RWPE2 (cell line): ENCODE measurements around the gene DCAF10.
A peak's percentile ranks its signal among the peaks of the same experiment; 100 is the strongest.
"Not testable (repeated sequence)": the region's sequence is repeated elsewhere in the genome, so short reads cannot be mapped to it uniquely, and the experiment has no call there.

Experiments used
- ATAC-seq: fragments of 200-7000 bp; cut with Tn5 transposase; 3 replicates; pipeline ENCODE4 v1.9.1; 2021; ENCODE audit warnings: low read depth
- DNase-seq: peaks from one replicate; pipeline ENCODE4 v3.0.0-alpha.2; 2020; ENCODE audit warnings: low spot score
- H3K27ac ChIP-seq: fragments of 450-650 bp; 2 replicates; pipeline ENCODE4 v1.5.1; 2017; ENCODE audit warnings: mild to moderate bottlenecking; ENCODE audit not compliant: poor library complexity, severe bottlenecking
- H3K27me3 ChIP-seq: fragments of 250-450 bp; sonication (Bioruptor Pico); 2 replicates; pipeline ENCODE4 v1.5.1; 2021; ENCODE audit warnings: mild to moderate bottlenecking, moderate library complexity; ENCODE audit not compliant: insufficient read depth, poor library complexity, severe bottlenecking
- H3K36me3 ChIP-seq: fragments of 250-450 bp; sonication (Bioruptor Pico); 2 replicates; pipeline ENCODE4 v1.5.1; 2020; ENCODE audit warnings: low read depth, mild to moderate bottlenecking, moderate library complexity
- H3K4me1 ChIP-seq: fragments of 250-450 bp; sonication (Bioruptor Pico); 2 replicates; pipeline ENCODE4 v1.5.1; 2021; ENCODE audit warnings: mild to moderate bottlenecking, moderate library complexity; ENCODE audit not compliant: insufficient read depth, poor library complexity, severe bottlenecking
- H3K4me3 ChIP-seq: fragments of 250-450 bp; sonication (Bioruptor Pico); 2 replicates; pipeline ENCODE4 v1.5.1; 2021; ENCODE audit warnings: mild to moderate bottlenecking, moderate library complexity; ENCODE audit not compliant: severe bottlenecking
- H3K9me3 ChIP-seq: fragments of 250-450 bp; sonication (Bioruptor Pico); 2 replicates; pipeline ENCODE4 v1.5.1; 2021; ENCODE audit warnings: mild to moderate bottlenecking, moderate library complexity; ENCODE audit not compliant: severe bottlenecking
- TF ChIP-seq, protein P1 (sequence below): fragments of 450-650 bp; IDR thresholded peaks from one replicate; pipeline ENCODE4 v1.5.1; 2017; ENCODE audit warnings: mild to moderate bottlenecking, moderate library complexity; ENCODE audit not compliant: poor library complexity, severe bottlenecking

The DCAF10 gene, protein sequence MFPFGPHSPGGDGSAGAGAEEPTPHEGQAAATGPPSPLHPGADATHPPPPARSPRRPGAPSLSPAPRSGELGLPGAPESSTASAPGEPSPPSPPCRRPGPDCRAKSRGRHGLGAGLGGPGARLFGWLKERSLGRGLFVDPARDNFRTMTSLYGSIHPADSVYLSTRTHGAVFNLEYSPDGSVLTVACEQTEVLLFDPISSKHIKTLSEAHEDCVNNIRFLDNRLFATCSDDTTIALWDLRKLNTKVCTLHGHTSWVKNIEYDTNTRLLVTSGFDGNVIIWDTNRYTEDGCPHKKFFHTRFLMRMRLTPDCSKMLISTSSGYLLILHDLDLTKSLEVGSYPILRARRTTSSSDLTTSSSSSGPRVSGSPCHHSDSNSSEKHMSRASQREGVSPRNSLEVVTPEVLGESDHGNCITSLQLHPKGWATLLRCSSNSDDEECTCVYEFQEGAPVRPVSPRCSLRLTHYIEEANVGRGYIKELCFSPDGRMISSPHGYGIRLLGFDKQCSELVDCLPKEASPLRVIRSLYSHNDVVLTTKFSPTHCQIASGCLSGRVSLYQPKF

DNA sequence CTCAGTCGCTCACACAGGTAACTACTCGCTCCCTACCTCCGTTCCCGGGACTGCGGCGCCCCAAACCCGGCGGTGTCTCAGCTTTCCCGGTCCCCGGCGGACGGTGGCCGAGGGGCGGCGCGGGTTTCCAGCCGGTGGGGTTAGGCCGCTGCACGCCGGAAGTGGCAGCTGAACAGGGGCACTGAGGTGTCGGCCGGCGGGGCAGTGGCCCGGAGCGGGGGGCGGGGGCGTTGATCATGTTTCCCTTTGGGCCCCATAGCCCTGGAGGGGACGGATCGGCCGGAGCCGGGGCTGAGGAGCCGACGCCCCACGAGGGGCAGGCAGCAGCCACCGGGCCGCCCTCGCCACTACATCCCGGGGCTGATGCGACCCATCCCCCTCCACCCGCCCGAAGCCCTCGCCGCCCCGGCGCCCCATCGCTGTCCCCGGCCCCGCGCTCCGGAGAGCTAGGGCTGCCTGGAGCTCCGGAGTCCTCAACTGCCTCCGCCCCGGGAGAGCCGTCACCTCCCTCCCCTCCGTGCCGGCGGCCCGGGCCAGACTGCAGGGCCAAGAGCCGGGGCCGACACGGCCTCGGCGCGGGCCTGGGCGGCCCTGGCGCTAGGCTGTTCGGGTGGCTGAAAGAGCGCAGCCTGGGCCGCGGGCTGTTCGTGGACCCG lies at the start of gene DCAF10:
Gene DCAF10, plus strand, starts transcription at position 167 of the 656 bp plus-strand sequence. Its CDS starts 70 bp downstream, at position 237.
- TF ChIP-seq, protein P1, sequence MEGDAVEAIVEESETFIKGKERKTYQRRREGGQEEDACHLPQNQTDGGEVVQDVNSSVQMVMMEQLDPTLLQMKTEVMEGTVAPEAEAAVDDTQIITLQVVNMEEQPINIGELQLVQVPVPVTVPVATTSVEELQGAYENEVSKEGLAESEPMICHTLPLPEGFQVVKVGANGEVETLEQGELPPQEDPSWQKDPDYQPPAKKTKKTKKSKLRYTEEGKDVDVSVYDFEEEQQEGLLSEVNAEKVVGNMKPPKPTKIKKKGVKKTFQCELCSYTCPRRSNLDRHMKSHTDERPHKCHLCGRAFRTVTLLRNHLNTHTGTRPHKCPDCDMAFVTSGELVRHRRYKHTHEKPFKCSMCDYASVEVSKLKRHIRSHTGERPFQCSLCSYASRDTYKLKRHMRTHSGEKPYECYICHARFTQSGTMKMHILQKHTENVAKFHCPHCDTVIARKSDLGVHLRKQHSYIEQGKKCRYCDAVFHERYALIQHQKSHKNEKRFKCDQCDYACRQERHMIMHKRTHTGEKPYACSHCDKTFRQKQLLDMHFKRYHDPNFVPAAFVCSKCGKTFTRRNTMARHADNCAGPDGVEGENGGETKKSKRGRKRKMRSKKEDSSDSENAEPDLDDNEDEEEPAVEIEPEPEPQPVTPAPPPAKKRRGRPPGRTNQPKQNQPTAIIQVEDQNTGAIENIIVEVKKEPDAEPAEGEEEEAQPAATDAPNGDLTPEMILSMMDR: no peak
- Histone ChIP-seq H3K27ac (peak within 1 kb of the TSS; percentile 64), H3K27me3 (no peaks in the 10 kb centered on the region), H3K9me3 (no peaks in the 10 kb centered on the region), H3K4me1 (peaks cover 8% of the 10 kb centered on the region), H3K36me3 (peaks cover 21% of the 10 kb centered on the region; the same call in 1 of the 2 replicates), H3K4me3 (peak within 1 kb of the TSS; percentile 91)
- DNase-seq (peak; percentile 86), ATAC-seq (peak; percentile 72)

DNA sequence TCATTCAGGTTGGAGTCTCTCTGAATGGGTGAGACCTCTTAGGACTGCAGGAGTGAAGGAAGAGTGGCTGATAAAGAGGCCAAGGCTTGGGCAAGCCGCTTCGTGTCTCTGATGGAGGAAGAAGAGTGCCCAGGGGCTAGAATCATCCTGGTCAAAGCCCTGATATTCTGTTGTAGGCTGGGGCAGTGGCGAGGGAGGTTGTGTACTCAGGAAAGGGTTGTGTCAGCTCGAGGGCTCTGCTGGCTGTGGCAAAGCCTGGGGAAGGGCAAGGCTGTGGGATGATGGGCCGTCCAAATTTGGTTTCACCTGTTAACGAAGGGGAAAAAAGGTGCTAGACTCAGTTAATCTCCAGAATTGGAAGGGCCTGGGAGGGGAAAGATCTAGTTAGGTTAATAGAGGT lies 49.4 kb upstream of the DCAF10 start:
- TF ChIP-seq, protein P1: no peak
- no peaks in the 10 kb centered on the region for H3K27me3 ChIP-seq
- no peak overlapping the region for H3K4me3 ChIP-seq
- ATAC-seq (no peak), DNase-seq (no peak)
- no peaks in the 10 kb centered on the region for H3K36me3 ChIP-seq
- H3K4me1 ChIP-seq: peaks cover 5% of the 10 kb centered on the region
- no peak overlapping the region for H3K27ac ChIP-seq
- no peaks in the 10 kb centered on the region for H3K9me3 ChIP-seq

DNA sequence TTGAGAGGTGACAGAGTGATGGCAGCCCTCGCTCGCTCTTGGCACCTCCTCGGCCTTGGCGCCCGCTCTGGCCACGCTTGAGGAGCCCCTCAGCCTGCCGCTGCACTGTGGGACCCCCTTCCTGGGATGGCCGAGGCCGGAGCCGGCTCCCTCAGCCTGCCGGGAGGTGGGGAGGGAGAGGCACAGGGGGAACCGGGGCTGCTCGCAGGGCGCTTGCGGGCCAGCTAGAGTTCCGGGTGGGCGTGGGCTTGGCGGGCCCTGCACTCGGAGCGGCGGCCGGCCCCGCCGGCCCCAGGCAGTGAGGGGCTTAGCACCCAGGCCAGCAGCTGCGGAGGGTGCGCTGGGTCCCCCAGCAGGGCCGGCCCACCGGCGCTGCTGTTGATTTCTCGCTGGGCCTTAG lies 48.9 kb upstream of the DCAF10 start:
- H3K27ac ChIP-seq, H3K4me3 ChIP-seq, H3K9me3 ChIP-seq, DNase-seq, H3K4me1 ChIP-seq, ATAC-seq, H3K27me3 ChIP-seq, H3K36me3 ChIP-seq: not testable (repeated sequence)

DNA sequence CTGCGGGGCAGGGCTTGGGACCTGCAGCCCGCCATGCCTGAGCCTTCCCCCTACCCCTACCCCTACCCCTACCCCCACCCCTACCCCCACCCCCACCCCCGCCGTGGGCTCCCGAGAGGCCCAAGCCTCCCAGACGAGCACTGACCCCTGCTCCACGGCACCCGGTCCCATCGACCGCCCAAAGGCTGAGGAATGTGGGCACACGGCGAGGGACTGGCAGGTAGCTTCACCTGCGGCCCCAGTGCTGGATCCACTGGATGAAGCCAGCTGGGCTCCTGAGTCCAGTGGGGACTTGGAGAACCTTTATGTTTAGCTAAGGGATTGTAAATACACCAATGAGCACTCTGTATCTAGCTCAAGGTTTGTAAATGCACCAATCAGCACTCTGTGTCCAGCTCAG lies 48.5 kb upstream of the DCAF10 start:
- not testable (repeated sequence) for H3K27ac ChIP-seq, DNase-seq

DNA sequence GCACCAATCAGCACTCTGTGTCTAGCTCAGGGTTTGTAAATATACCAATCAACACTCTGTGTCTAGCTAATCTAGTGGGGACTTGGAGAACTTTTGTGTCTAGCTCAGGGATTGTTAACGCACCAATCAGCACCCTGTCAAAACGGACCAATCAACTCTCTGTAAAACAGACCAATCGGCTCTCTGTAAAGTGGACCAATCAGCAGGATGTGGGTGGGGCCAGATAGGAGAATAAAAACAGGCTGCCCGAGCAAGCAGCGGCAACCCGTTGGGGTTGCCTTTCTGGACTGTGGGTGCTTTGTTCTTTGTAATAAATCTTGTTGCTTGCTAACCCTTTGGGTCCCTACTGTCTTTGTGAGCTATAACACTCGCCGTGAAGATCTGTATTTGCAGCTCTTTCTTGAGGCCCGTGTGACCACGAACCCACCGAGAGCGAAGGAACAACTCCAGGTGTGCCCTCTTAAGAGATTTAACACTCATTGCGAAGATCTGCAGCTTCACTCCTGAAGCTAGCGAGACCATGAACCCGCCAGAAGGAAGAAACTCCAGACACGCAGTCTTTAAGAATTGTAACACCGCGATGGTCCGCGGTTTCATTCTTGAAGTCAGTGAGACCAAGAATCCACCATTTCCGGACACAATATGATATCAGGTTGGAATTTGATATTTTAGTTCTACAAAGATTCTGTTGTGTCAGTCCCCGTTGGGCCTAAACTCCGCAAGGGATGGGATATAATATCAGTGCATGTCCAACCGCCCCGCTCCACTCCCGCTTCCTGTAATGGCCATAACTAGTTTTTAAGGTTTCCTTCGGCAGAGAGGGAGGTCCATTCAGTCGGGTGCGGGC lies 47.7 kb upstream of the DCAF10 start:
- no peaks in the 10 kb centered on the region for H3K9me3 ChIP-seq
- H3K27ac ChIP-seq: no peak overlapping the region
- H3K4me3 ChIP-seq: peak overlapping the region; percentile 68
- DNase-seq (no peak), ATAC-seq (no peak)
- TF ChIP-seq, protein P1: no peak
- no peaks in the 10 kb centered on the region for H3K36me3 ChIP-seq
- peaks cover 5% of the 10 kb centered on the region for H3K4me1 ChIP-seq
- no peaks in the 10 kb centered on the region for H3K27me3 ChIP-seq

More for the DNA sequence above, 48.5 kb upstream of the DCAF10 start:
- H3K27me3 ChIP-seq, ATAC-seq, H3K36me3 ChIP-seq, H3K4me1 ChIP-seq, H3K4me3 ChIP-seq, H3K9me3 ChIP-seq: not testable (repeated sequence)
